ENCODE results near the gene EXOSC10.
"Not testable (repeated sequence)": the region's sequence is repeated elsewhere in the genome, so short reads cannot be mapped to it uniquely, and the experiment has no call there.

EXOSC10 gene

GRCh38 chr1:11107599-11107998, 7.9 kb upstream of the EXOSC10 start:
- H3K36me3 Mint-ChIP-seq (ENCODE audit: low read depth), result peaks cover 56% of the 10 kb centered on the region
- no peak overlapping the region for H3K4me3 Mint-ChIP-seq
- no peaks in the 10 kb centered on the region for H3K27me3 Mint-ChIP-seq (ENCODE audit: low read depth)
- no peaks in the 10 kb centered on the region for H3K9me3 Mint-ChIP-seq
- no peaks in the 10 kb centered on the region for H3K4me1 Mint-ChIP-seq
- H3K27ac Mint-ChIP-seq, result peak overlapping the region in 1 of 3 experiments; percentile 4
- TF ChIP-seq CTCF (IDR thresholded peaks at IDR 0.05; ENCODE audit: unreplicated experiment in 3 of 3), result no peak

DNA sequence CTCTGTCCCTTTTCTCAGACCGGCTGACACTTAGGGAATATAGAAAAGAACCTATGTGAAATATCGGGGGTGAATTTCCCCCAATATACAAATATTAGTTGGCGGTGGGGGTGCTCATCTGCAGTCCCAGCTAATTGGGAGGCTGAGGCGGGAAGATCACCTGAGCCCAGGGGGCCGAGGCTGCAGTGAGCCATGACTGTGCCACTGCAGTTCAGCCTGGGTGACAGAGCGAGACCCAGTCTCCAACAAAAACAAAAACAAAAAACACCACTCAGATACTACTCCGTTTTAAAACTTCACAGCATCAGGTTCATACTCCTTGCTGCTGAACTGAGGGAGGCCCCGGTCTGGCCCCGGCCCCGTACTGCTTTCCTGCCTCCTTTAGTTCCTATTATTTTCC, 5.9 kb upstream of the EXOSC10 start:
- Mint-ChIP-seq H3K9me3 (no peaks in the 10 kb centered on the region), H3K4me1 (peaks cover 6% of the 10 kb centered on the region), H3K27me3 (ENCODE audit: low read depth) (no peaks in the 10 kb centered on the region), H3K4me3 (no peak overlapping the region), H3K27ac (no peak overlapping the region), H3K36me3 (ENCODE audit: low read depth) (peaks cover 41% of the 10 kb centered on the region)
- no peak for TF ChIP-seq CTCF (IDR thresholded peaks at IDR 0.05; ENCODE audit: unreplicated experiment in 3 of 3)

- Mint-ChIP-seq H3K4me3 (peak overlapping the region; percentile 77 to 81 (median 79)), H3K4me1 (peaks cover 13% of the 10 kb centered on the region), H3K36me3 (ENCODE audit: low read depth) (peaks cover 21% of the 10 kb centered on the region), H3K27me3 (ENCODE audit: low read depth) (no peaks in the 10 kb centered on the region), H3K27ac (peak overlapping the region; percentile 21 to 64 (median 53)), H3K9me3 (no peaks in the 10 kb centered on the region)
- no peak for TF ChIP-seq CTCF (IDR thresholded peaks at IDR 0.05; ENCODE audit: unreplicated experiment in 3 of 3)
Observed at GRCh38 chr1:11101347-11101746, 1.7 kb upstream of the EXOSC10 start.

DNA sequence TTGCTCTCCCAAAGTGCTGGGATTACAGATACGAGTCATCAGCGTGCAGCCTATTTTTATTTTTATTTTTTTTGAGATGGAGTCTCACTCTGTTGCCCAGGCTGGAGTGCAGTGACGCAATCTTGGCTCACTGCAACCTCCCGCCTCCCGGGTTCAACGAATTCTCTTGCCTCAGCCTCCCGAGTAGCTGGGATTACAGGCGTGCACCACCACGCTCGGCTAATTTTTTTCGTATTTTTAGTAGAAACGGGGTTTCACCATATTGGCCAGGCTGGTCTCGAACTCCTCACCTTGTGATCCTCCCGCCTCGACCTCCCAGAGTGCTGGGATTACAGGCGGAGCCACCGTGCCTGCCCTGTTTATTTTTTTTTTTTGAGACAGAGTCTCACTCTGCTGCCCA, 1.1 kb upstream of the EXOSC10 start:
- peaks cover 21% of the 10 kb centered on the region for H3K36me3 Mint-ChIP-seq (ENCODE audit: low read depth)
- H3K27me3 Mint-ChIP-seq (ENCODE audit: low read depth); H3K9me3 Mint-ChIP-seq; H3K27ac Mint-ChIP-seq: not testable (repeated sequence)
- H3K4me1 Mint-ChIP-seq, result peaks cover 13% of the 10 kb centered on the region
- H3K4me3 Mint-ChIP-seq, result peak overlapping the region in 1 of 3 experiments; percentile 42

DNA sequence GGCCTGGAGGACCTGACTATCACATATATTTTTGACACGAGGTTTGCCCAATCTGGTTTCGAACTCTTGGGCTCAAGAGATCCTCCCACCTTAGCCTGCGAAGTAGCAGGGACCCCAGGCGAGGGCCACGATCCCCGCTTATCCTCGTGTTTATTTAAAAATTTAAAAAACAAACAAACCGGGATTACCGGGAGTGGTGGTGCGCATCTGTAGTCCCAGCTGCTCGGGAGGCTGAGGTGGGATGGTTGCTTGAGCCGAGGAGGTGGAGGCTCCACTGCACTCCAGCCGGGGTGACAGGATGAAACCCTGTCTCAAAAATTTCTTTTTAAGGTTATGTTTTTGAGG, 452 bp upstream of the EXOSC10 start:
- peak overlapping the region; percentile 95 to 98 (median 96) for H3K4me3 Mint-ChIP-seq
- peaks cover 22% of the 10 kb centered on the region for H3K36me3 Mint-ChIP-seq (ENCODE audit: low read depth)
- H3K27ac Mint-ChIP-seq, result peak overlapping the region; percentile 93 to 98 (median 95)
- no peak for TF ChIP-seq CTCF (IDR thresholded peaks at IDR 0.05; ENCODE audit: unreplicated experiment in 3 of 3)
- H3K9me3 Mint-ChIP-seq, result no peaks in the 10 kb centered on the region
- no peaks in the 10 kb centered on the region for H3K27me3 Mint-ChIP-seq (ENCODE audit: low read depth)
- H3K4me1 Mint-ChIP-seq, result peaks cover 13% of the 10 kb centered on the region

DNA sequence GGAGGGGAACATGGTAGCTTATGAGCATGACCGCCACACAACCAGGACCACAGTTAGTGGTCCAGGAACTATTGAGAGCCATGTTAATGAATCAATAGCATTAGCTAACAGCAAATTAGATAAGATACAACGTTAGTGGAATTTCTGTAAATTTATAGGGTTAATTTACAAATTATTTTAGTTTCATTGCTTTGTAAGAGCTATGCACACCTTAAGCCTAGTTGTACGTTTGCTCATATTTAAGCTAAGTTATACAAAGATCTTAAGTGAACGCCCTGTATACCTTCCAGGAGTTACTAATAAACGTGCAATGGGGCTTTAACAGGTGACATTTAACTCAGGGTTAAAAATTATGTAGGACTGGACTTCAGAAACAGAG, 749 bp downstream of the EXOSC10 start:
- no peak for TF ChIP-seq CTCF (IDR thresholded peaks at IDR 0.05; ENCODE audit: unreplicated experiment in 3 of 3)
- peaks cover 26% of the 10 kb centered on the region for H3K36me3 Mint-ChIP-seq (ENCODE audit: low read depth)
- H3K27ac Mint-ChIP-seq, result peak overlapping the region; percentile 90 to 95 (median 93)
- H3K27me3 Mint-ChIP-seq (ENCODE audit: low read depth), result no peaks in the 10 kb centered on the region
- no peaks in the 10 kb centered on the region for H3K9me3 Mint-ChIP-seq
- peak overlapping the region; percentile 95 to 98 (median 96) for H3K4me3 Mint-ChIP-seq
- peaks cover 13% of the 10 kb centered on the region for H3K4me1 Mint-ChIP-seq

DNA sequence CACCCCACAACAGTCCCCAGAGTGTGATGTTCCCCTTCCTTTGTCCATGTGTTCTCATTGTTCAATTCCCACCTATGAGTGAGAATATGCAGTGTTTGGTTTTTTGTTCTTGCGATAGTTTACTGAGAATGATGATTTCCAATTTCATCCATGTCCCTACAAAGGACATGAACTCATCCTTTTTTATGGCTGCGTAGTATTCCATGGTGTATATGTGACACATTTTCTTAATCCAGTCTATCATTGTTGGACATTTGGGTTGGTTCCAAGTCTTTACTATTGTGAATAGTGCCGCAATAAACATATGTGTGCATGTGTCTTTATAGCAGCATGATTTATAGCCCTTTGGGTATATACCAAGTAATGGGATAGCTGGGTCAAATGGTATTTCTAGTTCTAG, 15.9 kb downstream of the EXOSC10 start:
- peaks cover 74% of the 10 kb centered on the region for H3K36me3 Mint-ChIP-seq (ENCODE audit: low read depth)
- not testable (repeated sequence) for H3K4me3 Mint-ChIP-seq; H3K27me3 Mint-ChIP-seq (ENCODE audit: low read depth); H3K4me1 Mint-ChIP-seq; H3K9me3 Mint-ChIP-seq; H3K27ac Mint-ChIP-seq

Data from nephron (organoid).